Suppressor macrophage treated with lipopolysaccharide for 1 hour (primary cell): ENCODE data around the gene SPRR5.

Source experiments
- DNase-seq, 3 donors: peaks; one replicate each; pipeline ENCODE4 v3.0.0-alpha.2; 2020 to 2022

SPRR5 gene

GRCh38 chr1:152946651-152947256 is at the start of gene SPRR5:
TSS of gene SPRR5 (plus strand) at chr1:152947206. CDS start at chr1:152948555, 1,349 bp downstream.
- no peak for DNase-seq

- DNase-seq: no peak
These were observed 48.0 kb upstream of the SPRR5 start for GRCh38 chr1:152899027-152899426.

GRCh38 chr1:152899883-152900282 is 47.1 kb upstream of the SPRR5 start:
- no peak for DNase-seq

GRCh38 chr1:152901631-152902030 is 45.4 kb upstream of the SPRR5 start:
- no peak for DNase-seq

GRCh38 chr1:152902636-152903035 is 44.4 kb upstream of the SPRR5 start:
- no peak for DNase-seq

GRCh38 chr1:152904688-152905440 is 42.1 kb upstream of the SPRR5 start:
- peak in 2 of 3 donors; percentile 3 to 7 for DNase-seq

- DNase-seq: peak; percentile 15 to 25 (median 22)
These were observed 40.9 kb upstream of the SPRR5 start for GRCh38 chr1:152906023-152906565.

- no peak for DNase-seq
These were observed 39.1 kb upstream of the SPRR5 start, which contains the start of gene IVL for GRCh38 chr1:152907686-152908601. TSS of gene IVL (plus strand) at chr1:152908546. CDS start at chr1:152909798, 1,252 bp downstream.

- no peak for DNase-seq
These were observed 37.8 kb upstream of the SPRR5 start for GRCh38 chr1:152909206-152909605.

GRCh38 chr1:152912471-152912870 is 34.5 kb upstream of the SPRR5 start:
- no peak for DNase-seq

- no peak for DNase-seq
These were observed 34.1 kb upstream of the SPRR5 start for GRCh38 chr1:152912900-152913299.

GRCh38 chr1:152917794-152918193 is 29.2 kb upstream of the SPRR5 start:
- no peak for DNase-seq

GRCh38 chr1:152919071-152919470 is 27.9 kb upstream of the SPRR5 start:
- no peak for DNase-seq

GRCh38 chr1:152924191-152924590 is 22.8 kb upstream of the SPRR5 start:
- no peak for DNase-seq

- DNase-seq: peak; percentile 14 to 23 (median 17)
These were observed 20.9 kb upstream of the SPRR5 start for GRCh38 chr1:152926091-152926490.

- no peak for DNase-seq
These were observed 18.3 kb upstream of the SPRR5 start for GRCh38 chr1:152928671-152929070.

- no peak for DNase-seq
These were observed 14.7 kb upstream of the SPRR5 start for GRCh38 chr1:152932170-152932811.

- DNase-seq: no peak
These were observed 13.8 kb upstream of the SPRR5 start for GRCh38 chr1:152933196-152933595.

- no peak for DNase-seq
These were observed 6.4 kb upstream of the SPRR5 start for GRCh38 chr1:152940614-152941013.

GRCh38 chr1:152941037-152941711 is 5.8 kb upstream of the SPRR5 start:
- no peak for DNase-seq

- DNase-seq: no peak
These were observed 4.8 kb upstream of the SPRR5 start for GRCh38 chr1:152942161-152942560.

- DNase-seq: no peak
These were observed 758 bp upstream of the SPRR5 start for GRCh38 chr1:152946248-152946647.
